GM13976 (cell line): ENCODE data around the gene PKP4.

Experiments
- DNase-seq: peaks from one replicate; pipeline ENCODE4 v3.0.0; 2012; ENCODE audit warnings: low spot score
- CTCF ChIP-seq: IDR thresholded peaks from 2 replicates; pipeline ENCODE4 v1.5.1; 2012; ENCODE audit warnings: borderline replicate concordance, mild to moderate bottlenecking; ENCODE audit not compliant: insufficient read depth; ENCODE audit errors: extremely low read depth, missing control alignments, control extremely low read depth
- in situ Hi-C: fragments of 300-500 bp; cut with MboI; formaldehyde crosslinking; loops from one replicate; pipeline ENCODE4 v1.12.0; 2022; ENCODE audit warnings: low sequenced_read_pairs, mixed read lengths, inconsistent platforms; ENCODE audit not compliant: unreplicated experiment

The PKP4 gene

GRCh38 chr2:158717366-158718195 is 260.8 kb downstream of the PKP4 start:
- no peak for TF ChIP-seq CTCF
- in situ Hi-C loops, result no loop called here

GRCh38 chr2:158718196-158718585 is 261.4 kb downstream of the PKP4 start:
- no peak for TF ChIP-seq CTCF
- DNase-seq, result no peak
- in situ Hi-C loops, result no loop called here

More at GRCh38 chr2:158717366-158718195, 260.8 kb downstream of the PKP4 start:
- no peak for DNase-seq

GRCh38 chr2:158718851-158719250 is 262.1 kb downstream of the PKP4 start:
- DNase-seq, result no peak
- TF ChIP-seq CTCF, result no peak
- in situ Hi-C loops, result no loop called here

GRCh38 chr2:158719403-158719802 is 262.7 kb downstream of the PKP4 start:
- DNase-seq, result no peak
- in situ Hi-C loops, result no loop called here

GRCh38 chr2:158722266-158723105 is 265.7 kb downstream of the PKP4 start:
- in situ Hi-C loops, result no loop called here

More at GRCh38 chr2:158719403-158719802, 262.7 kb downstream of the PKP4 start:
- no peak for TF ChIP-seq CTCF

GRCh38 chr2:158723181-158723838 is 266.6 kb downstream of the PKP4 start:
- no peak for TF ChIP-seq CTCF
- in situ Hi-C loops, result no loop called here
- no peak for DNase-seq

More at GRCh38 chr2:158722266-158723105, 265.7 kb downstream of the PKP4 start:
- DNase-seq, result no peak
- TF ChIP-seq CTCF, result no peak
